Sciatic nerve (tissue), 2 donors: ENCODE measurements around the gene TMEM51. TPM values are rescaled to one million over a fixed set of nuclear protein-coding genes. Genes with fewer than 3 reads are reported as not detected.

Source experiments
- ATAC-seq: fragments of 200-7000 bp; cut with Tn5 transposase; one replicate; pipeline ENCODE4 v1.9.1; 2020; ENCODE audit warnings: mild to moderate bottlenecking, moderate library complexity
- DNase-seq: peaks from one replicate; pipeline ENCODE4 v3.0.0-alpha.2; 2020; ENCODE audit warnings: low spot score
- intact Hi-C: fragments of 100-400 bp; cut with DNase I; formaldehyde crosslinking; loops from one replicate; pipeline ENCODE4 v1.14.2; 2022
- total RNA-seq: library from RNA; stranded (reverse); fragmentation: NEBNext Ultra II Directional; extraction: Animal tissue kit (Norgen Biotek cat#: 25700); gene quantifications from one replicate; pipeline ENCODE4 v1.2.1, GENCODE V29; 2021
- donor health status: DM: no; HTN: no; CAD: no.
- donor health status: DM: no; HTN: no; CAD: no.

Gene TMEM51
- total RNA-seq, 1 donor from 2014 or later, result 17.3 TPM

- intact Hi-C loops, result no loop called here
- ATAC-seq, result peak; percentile 28
- peak; percentile 37 for DNase-seq
Observed at GRCh38 chr1:15224259-15224869, 70.8 kb downstream of the TMEM51 start.

GRCh38 chr1:15224974-15225373, 71.4 kb downstream of the TMEM51 start:
- ATAC-seq (no peak), DNase-seq (peak; percentile 37)
- intact Hi-C loops, result no loop called here

- DNase-seq (peak; percentile 28), ATAC-seq (peak; percentile 25)
- intact Hi-C loops, result no loop called here
Observed at GRCh38 chr1:15225461-15225860, 71.9 kb downstream of the TMEM51 start.

- intact Hi-C loops, result no loop called here
- DNase-seq (peak; percentile 44), ATAC-seq (no peak)
Observed at GRCh38 chr1:15226388-15227255, 73.1 kb downstream of the TMEM51 start.

GRCh38 chr1:15229707-15230131, 76.2 kb downstream of the TMEM51 start:
- DNase-seq, result no peak

GRCh38 chr1:15231714-15232201, 78.2 kb downstream of the TMEM51 start:
- ATAC-seq (no peak), DNase-seq (no peak)
- intact Hi-C loops, result no loop called here

More at GRCh38 chr1:15229707-15230131, 76.2 kb downstream of the TMEM51 start:
- intact Hi-C loops, result no loop called here
- peak; percentile 57 for ATAC-seq

GRCh38 chr1:15233689-15234088, 80.1 kb downstream of the TMEM51 start:
- intact Hi-C loops, result no loop called here
- ATAC-seq (no peak), DNase-seq (no peak)

GRCh38 chr1:15236321-15236721, 82.8 kb downstream of the TMEM51 start:
- intact Hi-C loops, result no loop called here
- ATAC-seq (no peak), DNase-seq (no peak)

- intact Hi-C loops, result no loop called here
- DNase-seq (no peak), ATAC-seq (no peak)
Observed at GRCh38 chr1:15236746-15237145, 83.2 kb downstream of the TMEM51 start.

GRCh38 chr1:15238789-15239188, 85.2 kb downstream of the TMEM51 start:
- no peak for DNase-seq
- intact Hi-C loops, result no loop called here
- ATAC-seq, result no peak

GRCh38 chr1:15242766-15243165, 89.2 kb downstream of the TMEM51 start:
- DNase-seq (no peak), ATAC-seq (no peak)
- intact Hi-C loops, result no loop called here

- intact Hi-C loops, result no loop called here
- no peak for DNase-seq
- no peak for ATAC-seq
Observed at GRCh38 chr1:15243275-15244043, 89.9 kb downstream of the TMEM51 start.

GRCh38 chr1:15244813-15245212, 91.3 kb downstream of the TMEM51 start:
- ATAC-seq (no peak), DNase-seq (no peak)
- intact Hi-C loops, result no loop called here

GRCh38 chr1:15245593-15246360, 92.2 kb downstream of the TMEM51 start:
- ATAC-seq (peak; percentile 60), DNase-seq (no peak)
- intact Hi-C loops, result no loop called here

GRCh38 chr1:15246960-15247614, 93.5 kb downstream of the TMEM51 start, which contains the start of gene FHAD1:
Gene FHAD1, plus strand, starts transcription at chr1:15247223. Its CDS starts 4,562 bp downstream, at chr1:15251785.
- DNase-seq (peak; percentile 79), ATAC-seq (peak; percentile 76)
- intact Hi-C loops, result no loop called here

- intact Hi-C loops, result no loop called here
- ATAC-seq (no peak), DNase-seq (no peak)
Observed at GRCh38 chr1:15248216-15248615, 94.7 kb downstream of the TMEM51 start.

- ATAC-seq (no peak), DNase-seq (no peak)
- intact Hi-C loops, result no loop called here
Observed at GRCh38 chr1:15249081-15249480, 95.5 kb downstream of the TMEM51 start.
